Activated CD4-positive, alpha-beta T cell treated with anti-CD3 and anti-CD28 coated beads, Interleukin-2, amount 10 ng/mL, durations not matched to agents 24 days and 14 days (primary cell): Measurements from ENCODE around the gene PTPA. TPM values are rescaled to one million over a fixed set of nuclear protein-coding genes. Genes with fewer than 3 reads are reported as not detected.
"Not testable (repeated sequence)": the region's sequence is repeated elsewhere in the genome, so short reads cannot be mapped to it uniquely, and the experiment has no call there.

Experiments used
- DNase-seq: peaks from one replicate; pipeline ENCODE4 v3.0.0; 2022
- H3K27ac Mint-ChIP-seq: one replicate; pipeline ENCODE4 v1.8.0; 2022; ENCODE audit warnings: mild to moderate bottlenecking, mixed read lengths
- H3K27me3 Mint-ChIP-seq: one replicate; pipeline ENCODE4 v1.8.0; 2022; ENCODE audit warnings: mixed read lengths
- H3K36me3 Mint-ChIP-seq: one replicate; pipeline ENCODE4 v1.8.0; 2022; ENCODE audit warnings: low read depth, mild to moderate bottlenecking, mixed read lengths
- H3K4me1 Mint-ChIP-seq: one replicate; pipeline ENCODE4 v1.8.0; 2021; ENCODE audit warnings: mixed read lengths
- H3K4me3 Mint-ChIP-seq: one replicate; pipeline ENCODE4 v1.8.0; 2022; ENCODE audit warnings: mild to moderate bottlenecking, moderate library complexity, mixed read lengths
- H3K9me3 Mint-ChIP-seq: one replicate; pipeline ENCODE4 v1.8.0; 2021; ENCODE audit warnings: mixed read lengths
- intact Hi-C: fragments of 100-400 bp; cut with micrococcal nuclease; formaldehyde crosslinking; loops from one replicate; pipeline ENCODE4 v1.15.1; 2023
- total RNA-seq: library from RNA; stranded (reverse); gene quantifications from 2 replicates; pipeline ENCODE4 v1.2.3, GENCODE V29; 2022

PTPA gene
- total RNA-seq, 1 donor from 2014 or later, result 107 TPM

GRCh38 chr9:129108805-129109536, 2.2 kb upstream of the PTPA start:
- H3K27ac Mint-ChIP-seq, result peak overlapping the region; percentile 61
- H3K4me3 Mint-ChIP-seq, result peak overlapping the region; percentile 96
- DNase-seq, result no peak

GRCh38 chr9:129109537-129109903, 1.7 kb upstream of the PTPA start:
- peaks cover 20% of the 10 kb centered on the region for H3K4me1 Mint-ChIP-seq
- DNase-seq, result peak; percentile 70
- peak overlapping the region; percentile 96 for H3K4me3 Mint-ChIP-seq

More at GRCh38 chr9:129108805-129109536, 2.2 kb upstream of the PTPA start:
- peaks cover 18% of the 10 kb centered on the region for H3K4me1 Mint-ChIP-seq
- intact Hi-C loops, result no loop called here
- H3K36me3 Mint-ChIP-seq, result no peaks in the 10 kb centered on the region
- H3K27me3 Mint-ChIP-seq, result no peaks in the 10 kb centered on the region
- H3K9me3 Mint-ChIP-seq, result no peaks in the 10 kb centered on the region

GRCh38 chr9:129109952-129110739, 1.1 kb upstream of the PTPA start:
- intact Hi-C loops, result loop anchor here (2.0 kb wide), 1 partner anchor 81 kb away; the partner anchor contains the start of gene SH3GLB2
- Mint-ChIP-seq H3K27ac (no peak overlapping the region), H3K36me3 (no peaks in the 10 kb centered on the region), H3K27me3 (no peaks in the 10 kb centered on the region), H3K4me3 (peak overlapping the region; percentile 96), H3K4me1 (peaks cover 26% of the 10 kb centered on the region), H3K9me3 (no peaks in the 10 kb centered on the region)
- no peak for DNase-seq

More at GRCh38 chr9:129109537-129109903, 1.7 kb upstream of the PTPA start:
- Mint-ChIP-seq H3K27me3 (no peaks in the 10 kb centered on the region), H3K27ac (peak overlapping the region; percentile 61), H3K36me3 (no peaks in the 10 kb centered on the region), H3K9me3 (no peaks in the 10 kb centered on the region)
- intact Hi-C loops, result no loop called here

- no peaks in the 10 kb centered on the region for H3K36me3 Mint-ChIP-seq
- intact Hi-C loops, result loop anchor here (1.0 to 2.0 kb wide), 2 partner anchors 30 to 83 kb away; partner anchors contain the start of genes DOLPP1 and SH3GLB2
- H3K27me3 Mint-ChIP-seq, result no peaks in the 10 kb centered on the region
- H3K4me1 Mint-ChIP-seq, result peaks cover 29% of the 10 kb centered on the region
- no peaks in the 10 kb centered on the region for H3K9me3 Mint-ChIP-seq
- DNase-seq, result peak; percentile 78
- H3K4me3 Mint-ChIP-seq, result peak overlapping the region; percentile 96
- H3K27ac Mint-ChIP-seq, result peak overlapping the region; percentile 96
Measured at GRCh38 chr9:129111528-129112151, 425 bp downstream of the PTPA start.

- H3K27ac Mint-ChIP-seq, result peak overlapping the region; percentile 96
- DNase-seq, intact Hi-C loops, H3K9me3 Mint-ChIP-seq, H3K27me3 Mint-ChIP-seq, H3K36me3 Mint-ChIP-seq: not testable (repeated sequence)
- H3K4me3 Mint-ChIP-seq, result peak overlapping the region; percentile 96
- peaks cover 29% of the 10 kb centered on the region for H3K4me1 Mint-ChIP-seq
Measured at GRCh38 chr9:129112526-129112925, 1.3 kb downstream of the PTPA start.

- Mint-ChIP-seq H3K27ac (no peak overlapping the region), H3K4me3 (no peak overlapping the region), H3K36me3 (no peaks in the 10 kb centered on the region), H3K9me3 (no peaks in the 10 kb centered on the region), H3K4me1 (peaks cover 28% of the 10 kb centered on the region), H3K27me3 (no peaks in the 10 kb centered on the region)
- DNase-seq, result no peak
- intact Hi-C loops, result no loop called here
Measured at GRCh38 chr9:129113645-129114304, 2.6 kb downstream of the PTPA start.

GRCh38 chr9:129118799-129119198, 7.6 kb downstream of the PTPA start:
- peaks cover 15% of the 10 kb centered on the region for H3K4me1 Mint-ChIP-seq
- H3K36me3 Mint-ChIP-seq, result peaks cover 21% of the 10 kb centered on the region
- intact Hi-C loops, result no loop called here
- no peak overlapping the region for H3K27ac Mint-ChIP-seq
- no peak for DNase-seq
- H3K27me3 Mint-ChIP-seq, result no peaks in the 10 kb centered on the region
- no peak overlapping the region for H3K4me3 Mint-ChIP-seq
- H3K9me3 Mint-ChIP-seq, result no peaks in the 10 kb centered on the region

GRCh38 chr9:129121483-129121882, 10.3 kb downstream of the PTPA start:
- H3K27ac Mint-ChIP-seq, result no peak overlapping the region
- H3K4me3 Mint-ChIP-seq, result no peak overlapping the region
- DNase-seq, result no peak
- H3K36me3 Mint-ChIP-seq, result peaks cover 29% of the 10 kb centered on the region
- intact Hi-C loops, result no loop called here
- no peaks in the 10 kb centered on the region for H3K9me3 Mint-ChIP-seq
- H3K27me3 Mint-ChIP-seq, result no peaks in the 10 kb centered on the region
- H3K4me1 Mint-ChIP-seq, result peaks cover 1% of the 10 kb centered on the region

GRCh38 chr9:129122133-129122532, 10.9 kb downstream of the PTPA start:
- H3K27ac Mint-ChIP-seq, result no peak overlapping the region

GRCh38 chr9:129122976-129123375, 11.8 kb downstream of the PTPA start:
- H3K4me3 Mint-ChIP-seq, H3K27me3 Mint-ChIP-seq, H3K27ac Mint-ChIP-seq, H3K4me1 Mint-ChIP-seq, H3K9me3 Mint-ChIP-seq, DNase-seq, intact Hi-C loops: not testable (repeated sequence)
- H3K36me3 Mint-ChIP-seq, result peaks cover 32% of the 10 kb centered on the region

More at GRCh38 chr9:129122133-129122532, 10.9 kb downstream of the PTPA start:
- no peak for DNase-seq
- Mint-ChIP-seq H3K4me1 (peaks cover 1% of the 10 kb centered on the region), H3K27me3 (no peaks in the 10 kb centered on the region), H3K9me3 (no peaks in the 10 kb centered on the region), H3K36me3 (peaks cover 29% of the 10 kb centered on the region), H3K4me3 (no peak overlapping the region)
- intact Hi-C loops, result no loop called here

- peaks cover 35% of the 10 kb centered on the region for H3K36me3 Mint-ChIP-seq
- DNase-seq, result no peak
- intact Hi-C loops, result no loop called here
- H3K27me3 Mint-ChIP-seq, result no peaks in the 10 kb centered on the region
- H3K4me3 Mint-ChIP-seq, result no peak overlapping the region
- no peaks in the 10 kb centered on the region for H3K4me1 Mint-ChIP-seq
- no peaks in the 10 kb centered on the region for H3K9me3 Mint-ChIP-seq
- no peak overlapping the region for H3K27ac Mint-ChIP-seq
Measured at GRCh38 chr9:129124506-129125069, 13.4 kb downstream of the PTPA start.

- Mint-ChIP-seq H3K9me3 (no peaks in the 10 kb centered on the region), H3K4me3 (no peak overlapping the region), H3K4me1 (no peaks in the 10 kb centered on the region), H3K36me3 (peaks cover 34% of the 10 kb centered on the region), H3K27me3 (no peaks in the 10 kb centered on the region), H3K27ac (no peak overlapping the region)
- intact Hi-C loops, result no loop called here
- DNase-seq, result no peak
Measured at GRCh38 chr9:129125478-129125877, 14.3 kb downstream of the PTPA start.
